Measurements from ENCODE around the gene TTN.

TTN gene

DNA sequence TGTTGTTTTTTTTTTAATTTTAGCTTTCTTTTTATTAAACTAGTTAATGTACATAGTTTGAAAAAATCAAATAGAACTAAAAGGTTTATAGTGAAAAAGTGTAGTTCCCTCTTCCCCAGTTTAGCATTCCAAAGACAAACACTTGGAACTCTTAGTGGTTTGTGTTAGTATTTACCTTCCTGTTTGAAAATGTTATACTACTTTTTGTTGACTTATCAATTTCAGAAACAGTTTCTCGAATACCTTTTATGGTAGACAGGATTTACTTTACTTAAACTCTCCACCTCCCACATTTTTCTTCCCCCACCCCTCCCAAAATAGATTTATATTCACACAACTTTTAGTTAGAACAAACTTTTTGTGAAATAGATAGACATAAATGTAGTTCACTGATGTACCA is 300.3 kb downstream of the TTN start:
- H3K4me3 ChIP-seq (ENCODE audit: low read depth, low read length) = no peak overlapping the region

GRCh38 chr2:178506524-178506923 is 300.7 kb downstream of the TTN start:
- no peak overlapping the region for H3K4me3 ChIP-seq (ENCODE audit: low read depth, low read length)

DNA sequence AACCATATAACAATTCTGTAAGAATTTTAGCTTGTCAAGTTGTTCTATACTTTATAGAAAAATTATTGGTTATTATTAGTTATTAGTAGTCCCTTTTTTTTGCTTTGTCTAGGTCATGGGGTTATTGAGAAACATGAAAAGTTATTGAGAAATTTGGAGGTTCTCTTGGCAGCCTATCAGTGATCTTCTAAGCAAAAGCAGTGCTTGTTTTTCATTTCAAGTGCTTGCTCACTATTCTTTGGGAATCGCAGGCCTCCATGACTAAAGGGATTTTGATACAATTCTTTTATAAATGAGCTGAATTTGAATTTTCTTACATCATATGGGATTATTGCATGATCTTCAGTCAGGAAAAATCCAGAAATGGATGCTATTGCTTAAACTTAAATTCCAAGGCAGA is 301.1 kb downstream of the TTN start:
- H3K4me3 ChIP-seq (ENCODE audit: low read depth, low read length) = no peak overlapping the region

DNA sequence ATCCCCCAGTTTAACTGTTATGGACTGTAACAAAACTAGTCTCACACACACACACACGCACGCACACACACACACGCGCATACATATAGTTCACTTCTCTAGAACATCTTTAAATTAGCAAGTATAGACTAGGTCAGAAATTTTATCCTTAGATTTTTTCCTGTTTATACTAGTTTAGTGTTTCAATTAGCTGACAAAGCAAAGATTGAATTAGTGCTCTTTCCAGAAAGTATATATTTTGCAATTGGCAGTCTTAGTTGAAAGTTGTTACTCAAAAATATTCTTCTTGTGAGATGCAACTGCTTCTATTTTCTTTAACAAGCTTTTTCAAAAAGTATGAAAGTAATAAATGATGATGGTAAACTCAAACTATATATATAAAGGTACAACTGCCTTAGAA is 304.5 kb downstream of the TTN start:
- no peak overlapping the region for H3K4me3 ChIP-seq (ENCODE audit: low read depth, low read length)

- H3K4me3 ChIP-seq (ENCODE audit: low read depth, low read length) = no peak overlapping the region
Observed at GRCh38 chr2:178499640-178500039, 307.6 kb downstream of the TTN start.

GRCh38 chr2:178498137-178498536 is 309.1 kb downstream of the TTN start:
- no peak overlapping the region for H3K4me3 ChIP-seq (ENCODE audit: low read depth, low read length)

- no peak overlapping the region for H3K4me3 ChIP-seq (ENCODE audit: low read depth, low read length)
Observed at GRCh38 chr2:178496049-178496448, 311.2 kb downstream of the TTN start.

GRCh38 chr2:178491612-178492011 is 315.6 kb downstream of the TTN start:
- no peak overlapping the region for H3K4me3 ChIP-seq (ENCODE audit: low read depth, low read length)

GRCh38 chr2:178485356-178485755 is 321.9 kb downstream of the TTN start:
- H3K4me3 ChIP-seq (ENCODE audit: low read depth, low read length) = no peak overlapping the region

GRCh38 chr2:178484245-178485041 is 322.8 kb downstream of the TTN start:
- H3K4me3 ChIP-seq (ENCODE audit: low read depth, low read length) = no peak overlapping the region

DNA sequence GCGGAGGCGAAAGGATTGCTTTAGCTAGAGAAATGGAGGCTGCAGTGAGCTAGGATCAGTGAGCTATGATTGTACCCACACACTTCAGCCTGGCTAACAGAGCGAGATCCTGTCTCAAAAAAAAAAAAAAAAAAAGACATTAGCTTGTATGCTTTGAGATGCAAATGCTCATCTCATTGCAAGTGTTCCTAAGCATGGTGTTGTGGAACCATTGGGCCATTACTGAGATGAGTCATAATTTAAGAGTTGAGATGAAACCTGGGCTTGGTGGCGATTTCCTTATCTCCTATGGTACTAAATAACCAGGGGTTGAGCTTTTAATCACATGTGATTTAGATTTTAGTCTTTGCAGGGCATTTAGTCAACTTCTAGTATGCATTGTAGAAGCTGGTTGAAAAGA is 324.8 kb downstream of the TTN start:
- no peak overlapping the region for H3K4me3 ChIP-seq (ENCODE audit: low read depth, low read length)

DNA sequence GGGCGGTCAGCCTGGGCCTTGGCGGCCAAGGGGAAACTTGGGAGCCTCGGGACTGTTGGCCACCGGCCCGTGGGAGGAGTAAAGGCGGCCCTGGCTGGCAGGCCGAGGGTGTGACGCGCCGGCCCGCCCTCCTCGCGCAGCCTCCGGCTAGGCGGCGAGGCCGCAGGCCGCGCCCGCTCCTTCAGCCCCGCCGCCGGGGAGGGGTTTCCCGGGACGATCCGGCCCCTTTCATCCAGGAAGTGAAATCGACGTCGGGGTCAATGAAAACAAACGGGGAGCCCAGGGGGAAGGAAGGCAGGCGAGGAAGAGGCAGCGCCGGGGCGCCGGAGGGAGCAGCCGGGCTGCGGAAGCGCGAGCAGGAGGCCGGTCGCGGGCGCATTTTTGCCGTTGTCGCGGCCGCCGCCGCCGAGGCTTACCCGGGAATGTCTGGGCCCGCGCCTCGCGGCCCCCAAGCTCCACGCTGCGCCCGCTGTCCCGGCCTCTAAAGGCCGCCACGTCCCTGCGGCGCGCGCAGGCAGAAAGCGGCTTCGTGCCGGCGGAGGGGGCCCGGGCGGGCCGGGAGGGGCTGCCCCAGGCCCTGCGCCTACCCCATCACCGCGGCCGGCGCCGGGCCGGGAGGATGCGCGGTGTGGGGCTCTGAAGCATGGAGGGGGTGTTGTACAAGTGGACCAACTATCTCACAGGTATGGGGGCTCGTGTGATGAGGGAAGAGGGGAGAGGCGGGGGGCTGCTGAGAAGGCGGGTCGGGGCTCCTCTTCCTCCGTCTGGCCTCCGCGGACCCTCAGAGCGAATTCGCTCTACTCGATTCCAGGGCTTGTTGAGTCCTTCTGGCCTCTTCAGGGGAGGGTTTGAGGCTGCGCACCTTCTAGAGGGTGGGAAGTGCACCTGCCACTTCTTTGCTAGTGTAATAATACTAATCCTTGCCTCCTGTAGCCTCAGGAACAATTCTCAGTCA is 326.7 kb downstream of the TTN start, which contains the start of gene PLEKHA3:
PLEKHA3 (plus strand) TSS at position 231 of the 955 bp plus-strand sequence; CDS start at position 644, 413 bp downstream.
- H3K4me3 ChIP-seq (ENCODE audit: low read depth, low read length) = peak within 1 kb of the TSS; percentile 74

DNA sequence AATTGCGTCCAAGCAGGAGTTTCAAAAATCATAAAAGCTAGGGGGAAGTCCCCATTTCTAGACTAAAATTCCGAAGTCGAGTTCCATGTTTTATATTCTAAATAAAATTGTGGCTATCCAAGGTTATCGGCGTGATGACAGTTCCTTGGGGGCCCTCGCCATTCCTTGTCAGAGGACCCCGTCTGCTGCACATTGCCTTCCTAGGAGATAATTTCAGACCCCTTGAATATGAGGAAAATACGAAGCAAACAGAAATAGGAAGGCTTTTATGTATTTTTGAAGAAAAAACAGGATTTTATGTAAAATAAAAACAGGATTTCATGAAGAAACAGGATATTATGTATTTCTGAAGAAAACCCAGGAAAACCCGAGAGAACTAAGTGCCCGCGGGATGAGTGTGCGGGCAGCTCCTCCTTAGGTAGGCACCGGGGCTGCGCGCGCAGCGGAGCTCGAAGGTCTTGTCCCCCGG is 327.4 kb downstream of the TTN start:
- H3K4me3 ChIP-seq (ENCODE audit: low read depth, low read length) = peak overlapping the region; percentile 74

DNA sequence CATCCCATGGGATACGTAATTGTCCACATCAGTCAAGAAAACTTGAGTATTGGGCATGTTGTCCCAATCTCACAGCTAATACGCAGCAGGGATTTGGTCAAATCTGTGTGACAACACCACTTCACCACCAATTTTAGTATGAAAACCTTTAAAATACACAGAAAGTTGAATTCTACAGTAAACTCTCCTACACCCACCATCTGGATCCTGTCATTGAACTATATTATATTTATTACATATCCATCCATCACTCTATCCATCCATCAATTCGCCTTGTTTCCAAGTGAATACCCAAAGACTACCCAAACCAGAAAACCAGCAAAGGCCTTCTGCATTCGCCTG is 328.0 kb downstream of the TTN start:
- no peak overlapping the region for H3K4me3 ChIP-seq (ENCODE audit: low read depth, low read length)

- peak within 1 kb of the TSS; percentile 83 for H3K4me3 ChIP-seq (ENCODE audit: low read depth, low read length)
Observed at GRCh38 chr2:178478439-178479274, 328.6 kb downstream of the TTN start, which contains the start of gene FKBP7. FKBP7 (minus strand) TSS chr2:178478600; CDS start chr2:178478499, 101 bp downstream.

GRCh38 chr2:178478130-178478438 is 329.1 kb downstream of the TTN start:
- peak overlapping the region; percentile 83 for H3K4me3 ChIP-seq (ENCODE audit: low read depth, low read length)

GRCh38 chr2:178477443-178478129 is 329.6 kb downstream of the TTN start:
- peak overlapping the region; percentile 83 for H3K4me3 ChIP-seq (ENCODE audit: low read depth, low read length)

DNA sequence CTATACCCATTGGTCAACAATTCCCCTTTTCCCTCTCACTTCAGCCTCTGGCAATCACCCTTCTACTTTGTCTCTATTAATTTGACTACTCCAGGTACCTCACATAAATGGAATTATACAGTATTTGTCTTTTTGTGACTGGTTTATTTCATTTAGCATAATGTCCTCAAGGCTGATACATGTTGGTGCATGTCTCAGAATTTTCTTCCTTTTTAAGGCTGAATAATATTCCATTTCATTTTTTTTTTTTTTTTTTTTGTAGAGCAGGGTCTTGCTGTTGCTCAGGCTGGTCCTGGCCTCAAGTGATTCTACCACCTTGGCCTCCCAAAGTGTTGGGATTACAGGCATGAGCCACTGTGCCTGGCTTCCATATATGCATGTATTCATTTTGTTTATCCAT is 330.7 kb downstream of the TTN start:
- H3K4me3 ChIP-seq (ENCODE audit: low read depth, low read length) = no peak overlapping the region
